ENCODE data around the gene CSN1S1. TPM values are rescaled to one million over a fixed set of nuclear protein-coding genes. Genes with fewer than 3 reads are reported as not detected.
"Not testable (repeated sequence)": the region's sequence is repeated elsewhere in the genome, so short reads cannot be mapped to it uniquely, and the experiment has no call there.

Gene CSN1S1, protein sequence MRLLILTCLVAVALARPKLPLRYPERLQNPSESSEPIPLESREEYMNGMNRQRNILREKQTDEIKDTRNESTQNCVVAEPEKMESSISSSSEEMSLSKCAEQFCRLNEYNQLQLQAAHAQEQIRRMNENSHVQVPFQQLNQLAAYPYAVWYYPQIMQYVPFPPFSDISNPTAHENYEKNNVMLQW
- total RNA-seq = not detected

DNA sequence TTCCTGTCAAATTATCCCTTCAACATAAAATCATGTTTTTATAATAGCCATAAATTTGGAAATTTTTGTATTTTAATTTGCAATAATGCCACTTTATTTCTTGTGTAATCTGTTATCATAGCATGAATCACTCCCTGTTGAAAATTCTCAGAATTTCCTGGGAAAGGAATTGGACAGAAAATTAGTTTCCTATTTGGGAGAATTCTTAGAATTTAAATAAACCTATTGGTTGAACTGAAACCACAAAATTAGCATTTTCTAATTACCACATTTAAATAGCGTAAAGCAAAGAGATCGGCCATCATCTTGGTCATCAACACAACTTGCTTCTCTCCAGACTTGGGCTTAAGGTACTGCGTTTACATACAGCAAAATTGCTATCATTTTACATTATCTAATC is at the start of gene CSN1S1:
TSS of gene CSN1S1 (plus strand) at position 301 of the 400 bp plus-strand sequence. CDS start 1,488 bp downstream, outside the sequence.
- no peak for DNase-seq

DNA sequence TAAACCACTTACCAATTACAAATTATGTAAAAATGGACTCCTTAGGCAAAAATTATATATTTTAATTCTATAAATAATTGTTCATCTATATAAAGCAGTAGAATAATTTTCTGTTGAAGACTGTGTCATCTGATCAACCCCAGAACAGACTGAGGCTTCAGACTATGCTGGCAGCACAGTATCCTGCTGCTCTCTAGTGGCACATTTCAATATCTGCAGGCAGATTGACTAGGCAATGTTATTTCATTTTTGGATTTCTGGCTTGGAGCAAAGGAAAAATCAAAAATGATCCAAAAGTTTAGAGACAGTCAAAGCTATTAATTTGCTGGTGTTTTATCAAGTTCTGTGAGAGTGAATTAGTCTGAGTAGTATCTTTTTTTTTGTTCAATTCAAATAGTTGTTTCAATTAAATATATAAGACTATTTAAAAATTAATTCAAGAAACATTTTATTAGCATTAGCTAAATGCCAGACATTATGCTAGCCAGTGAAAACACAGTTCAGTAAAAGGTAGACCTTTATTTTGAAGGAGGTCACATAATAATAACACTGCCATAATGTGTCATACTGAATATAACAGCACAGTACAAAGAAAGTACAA is 49.6 kb upstream of the CSN1S1 start:
- peak; percentile 86 for DNase-seq

DNA sequence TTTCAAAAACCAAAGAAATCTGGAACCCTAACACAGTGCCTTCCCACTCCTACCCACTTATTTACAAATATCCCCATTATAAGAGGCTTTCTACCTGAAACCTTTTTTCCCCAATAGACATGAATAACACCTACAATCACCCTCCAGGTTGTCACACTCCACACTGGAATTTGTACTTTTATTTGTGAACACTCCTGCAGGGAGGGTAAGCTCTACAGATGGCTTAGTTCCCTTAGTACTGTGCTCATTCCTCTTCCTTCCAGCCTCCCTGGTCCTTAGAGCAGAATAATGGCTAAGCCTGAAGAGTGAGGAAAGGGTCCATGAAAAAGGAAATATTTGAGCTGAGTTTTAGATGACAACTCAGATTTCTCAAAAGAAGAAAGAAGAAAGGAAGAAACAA is 48.7 kb upstream of the CSN1S1 start:
- DNase-seq = no peak

DNA sequence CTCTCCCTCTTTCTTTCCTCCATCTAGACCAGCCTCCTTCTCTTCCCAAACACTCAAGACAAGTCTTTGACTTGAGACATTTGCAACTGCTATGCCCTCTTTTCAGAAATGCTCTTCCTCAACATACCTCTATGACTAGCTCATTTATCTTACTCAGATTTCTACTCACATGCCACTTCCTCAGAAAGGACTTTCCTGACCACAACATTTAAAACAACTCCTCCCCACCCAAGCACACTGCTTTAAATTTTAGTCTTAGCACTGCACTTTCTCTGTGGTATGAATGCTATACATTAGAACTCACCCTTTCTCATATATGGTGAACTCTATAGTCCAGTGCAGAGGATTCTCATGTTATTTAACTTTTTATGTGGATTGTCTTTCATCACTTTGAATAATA is 42.5 kb upstream of the CSN1S1 start:
- no peak for DNase-seq

DNA sequence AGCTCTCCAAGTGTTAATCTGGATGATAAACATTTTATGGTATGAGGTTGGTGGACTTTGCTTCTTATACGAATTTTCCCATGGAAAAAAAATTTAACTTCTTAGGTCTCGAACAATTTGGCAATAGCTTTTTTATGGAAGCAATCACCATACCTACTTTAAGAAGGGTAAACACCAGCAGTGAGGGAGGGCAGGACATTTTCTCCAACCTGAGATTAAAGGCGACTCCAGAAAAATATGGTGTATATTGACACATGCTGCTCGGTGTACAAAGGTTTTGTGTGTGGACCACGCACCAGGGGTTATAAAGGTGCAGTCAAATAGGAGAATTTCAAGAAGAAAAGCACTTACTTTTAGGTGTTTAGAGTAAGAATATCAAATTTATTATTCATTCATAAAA is 36.7 kb upstream of the CSN1S1 start:
- no peak for DNase-seq

DNA sequence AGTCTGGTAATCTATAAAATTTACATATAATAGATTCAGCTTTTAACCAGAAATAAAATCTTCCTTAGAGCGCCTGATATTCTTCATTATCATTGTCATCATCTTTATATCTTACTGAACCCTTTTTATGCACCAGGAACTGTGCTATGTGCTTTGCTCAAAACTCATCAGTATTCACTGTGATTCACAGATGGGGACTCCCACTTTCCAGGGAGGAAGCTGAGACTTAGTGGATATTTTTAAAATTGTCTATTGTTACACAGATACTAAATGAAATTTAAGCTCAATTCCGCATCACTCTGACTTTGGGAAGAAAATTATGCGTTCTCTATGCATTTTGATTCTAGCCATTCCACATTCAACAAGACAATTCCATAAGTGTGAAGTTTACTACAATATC is 36.1 kb upstream of the CSN1S1 start:
- DNase-seq = no peak

DNA sequence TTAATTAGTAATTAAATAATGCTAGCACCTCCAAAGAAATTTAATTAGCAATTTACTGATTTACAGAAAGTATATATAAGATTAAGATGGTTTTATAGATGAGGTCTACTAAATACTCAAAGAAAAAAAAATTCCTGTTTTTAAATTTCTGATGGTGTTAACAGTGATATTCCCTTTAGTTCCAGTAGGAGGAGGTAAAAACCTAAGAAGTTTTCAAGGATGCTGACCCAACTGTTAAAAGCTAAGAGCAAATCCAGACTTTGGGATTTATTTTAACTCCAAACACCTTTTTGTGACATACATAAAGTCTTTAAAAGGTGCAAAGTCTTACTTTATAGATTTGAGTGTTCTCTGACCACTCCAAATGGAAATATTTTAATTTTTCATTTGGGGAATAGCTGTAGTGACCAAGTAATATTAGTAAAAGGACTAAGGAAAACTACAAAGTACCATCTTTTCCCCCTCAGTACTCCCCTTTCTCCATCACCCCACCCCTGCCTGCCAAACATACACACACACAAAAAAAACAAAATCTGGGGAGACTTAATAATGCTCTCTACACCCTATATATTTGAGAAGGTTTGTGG is 34.2 kb upstream of the CSN1S1 start:
- DNase-seq = no peak

DNA sequence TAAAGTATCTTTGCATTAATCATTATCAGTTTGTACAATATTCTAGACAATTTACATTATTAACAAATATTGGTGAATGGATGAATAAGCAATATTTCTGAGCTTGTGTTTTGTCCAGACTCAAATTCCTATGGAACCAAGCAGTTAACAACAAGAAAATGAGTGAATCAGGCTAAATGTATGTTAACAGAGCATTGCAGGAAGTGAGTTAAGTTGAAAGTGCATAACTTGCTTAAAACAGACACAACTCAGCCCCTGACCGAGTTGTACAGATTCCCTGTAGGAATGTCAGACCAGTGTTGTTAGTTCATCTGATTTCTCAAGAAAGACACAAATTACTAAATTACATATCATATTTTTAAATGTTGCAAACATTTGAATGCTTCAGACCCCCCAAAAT is 23.7 kb upstream of the CSN1S1 start:
- DNase-seq = no peak

DNA sequence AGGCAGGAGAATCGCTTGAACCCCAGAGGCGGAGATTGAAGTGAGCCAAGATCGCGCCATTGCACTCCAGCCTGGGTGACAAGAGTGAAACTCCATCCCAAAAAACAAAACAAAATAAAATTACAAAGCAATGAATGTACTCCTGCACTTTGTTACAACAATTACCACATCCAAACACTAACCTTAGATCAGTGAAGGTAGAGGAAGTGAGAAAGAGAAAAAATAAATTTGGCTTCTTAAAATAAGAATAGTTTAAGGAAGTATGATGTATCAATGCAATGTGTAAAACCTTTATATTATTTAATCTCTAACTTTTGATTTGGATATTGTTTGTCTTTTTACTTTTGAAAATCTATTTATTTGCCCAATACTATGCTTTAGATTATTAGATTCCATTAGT is 21.7 kb upstream of the CSN1S1 start:
- no peak for DNase-seq

DNA sequence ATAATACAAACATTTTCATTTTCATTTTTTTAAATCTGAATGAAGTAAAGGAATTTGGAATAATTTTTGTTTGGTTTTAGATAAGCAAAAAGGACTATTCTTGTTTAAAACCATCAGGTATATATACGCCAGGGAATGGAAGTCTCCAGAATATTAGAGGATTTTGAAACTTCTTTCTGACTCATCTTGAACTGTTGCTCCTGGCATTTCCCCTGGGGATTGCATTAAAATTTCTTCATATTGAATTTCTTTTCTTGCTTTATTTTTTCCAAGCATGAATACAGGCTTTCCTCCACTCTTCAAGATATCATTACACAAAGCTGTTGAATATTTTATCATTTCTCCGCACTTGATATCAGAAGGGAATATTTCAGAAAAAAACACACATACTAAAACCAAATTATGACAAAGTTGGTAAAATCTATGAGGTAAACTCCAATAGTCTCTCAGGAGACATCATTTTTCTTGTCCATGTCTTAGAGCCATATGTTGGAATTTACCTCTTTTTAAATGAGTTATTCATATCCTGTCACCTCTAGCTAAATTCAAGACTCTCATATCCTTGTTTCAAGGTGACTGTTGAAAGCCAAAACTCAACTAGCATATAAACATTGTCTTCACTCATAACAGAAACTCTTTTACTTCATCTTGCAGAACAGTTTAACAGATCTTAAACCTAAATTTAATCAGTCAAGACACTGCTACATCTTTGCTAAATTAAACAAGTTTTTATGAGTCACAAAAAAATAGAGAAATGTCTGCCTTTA is 20.7 kb upstream of the CSN1S1 start:
- DNase-seq = no peak

DNA sequence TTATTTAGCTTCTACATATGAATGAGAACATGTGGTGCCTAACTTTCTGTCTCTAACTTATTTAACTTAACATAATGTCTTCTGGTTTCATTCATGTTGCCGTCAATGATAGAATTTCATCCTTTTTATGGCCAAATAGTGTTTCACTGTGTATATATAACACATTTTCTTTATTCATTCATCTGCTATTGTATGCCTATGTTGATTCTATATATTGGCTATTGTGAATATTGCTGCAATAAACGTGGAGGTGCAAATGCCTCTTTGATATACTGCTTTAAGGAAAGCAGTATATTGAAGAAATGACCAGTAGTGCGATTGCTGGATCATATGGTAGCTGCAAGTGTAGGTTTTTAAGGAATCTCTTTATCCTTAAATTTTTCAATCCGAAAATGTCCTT is 10.0 kb upstream of the CSN1S1 start:
- DNase-seq = no peak

DNA sequence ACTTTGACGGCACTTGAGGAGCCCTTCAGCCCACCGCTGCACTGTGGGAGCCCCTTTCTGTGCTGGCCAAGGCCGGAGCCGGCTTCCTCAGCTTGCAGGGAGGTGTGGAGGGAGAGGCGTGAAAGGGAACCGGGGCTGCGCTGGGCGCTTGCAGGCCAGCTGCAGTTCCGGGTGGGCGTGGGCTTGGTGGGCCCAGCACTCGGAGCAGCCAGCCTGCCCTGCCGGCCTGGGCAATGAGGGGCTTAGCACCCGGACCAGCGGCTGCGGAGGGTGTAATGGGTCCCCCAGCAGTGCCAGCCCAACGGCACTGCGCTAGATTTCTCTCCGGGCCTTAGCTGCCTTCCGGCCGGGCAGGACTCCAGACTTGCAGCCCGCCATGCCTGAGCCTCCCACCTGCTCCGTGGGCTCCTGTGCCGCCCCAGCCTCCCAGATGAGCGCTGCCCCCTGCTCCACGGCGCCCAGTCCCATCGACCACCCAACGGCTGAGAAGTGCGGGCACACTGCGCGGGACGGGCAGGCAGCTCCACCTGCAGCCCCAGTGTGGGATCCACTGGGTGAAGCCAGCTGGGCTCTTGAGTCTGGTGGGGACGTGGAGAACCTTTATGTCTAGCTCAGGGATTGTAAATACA is 7.0 kb upstream of the CSN1S1 start:
- DNase-seq = not testable (repeated sequence)

DNA sequence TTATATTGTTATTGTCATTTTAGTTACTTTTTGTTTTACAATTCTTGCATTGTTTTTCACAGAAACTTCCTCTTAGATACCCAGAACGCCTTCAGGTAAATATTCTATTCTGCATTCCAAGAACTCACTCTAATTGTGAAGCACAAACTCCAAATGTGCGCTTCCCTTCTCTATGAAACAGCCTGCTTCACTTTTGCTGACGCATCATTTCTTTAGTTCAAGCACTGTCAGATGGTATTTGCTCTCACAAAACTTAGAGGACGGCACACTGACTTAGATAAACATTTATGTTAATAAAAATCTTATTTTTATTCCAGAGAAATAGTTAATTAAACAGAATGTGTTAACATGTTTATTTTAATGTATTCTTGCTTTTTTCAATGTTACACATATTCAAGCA is 3.3 kb downstream of the CSN1S1 start:
- DNase-seq = no peak

DNA sequence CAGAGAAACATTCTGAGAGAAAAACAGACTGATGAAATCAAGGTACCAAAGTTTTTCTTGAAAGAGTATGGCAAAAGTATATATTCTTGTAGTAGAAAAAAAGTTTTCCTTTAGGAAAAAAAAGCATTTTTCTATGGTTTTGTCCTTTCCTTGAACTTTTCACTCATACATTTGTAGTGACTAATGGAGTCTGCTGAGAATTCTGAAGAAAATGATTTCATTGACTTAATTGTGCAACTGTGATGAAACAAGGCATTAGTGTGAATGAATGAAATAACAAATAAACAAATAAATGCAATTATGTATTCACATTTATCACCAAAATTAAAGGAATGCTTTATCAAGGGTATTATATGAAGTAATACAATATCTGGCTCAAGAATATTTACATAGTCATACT is 5.7 kb downstream of the CSN1S1 start:
- DNase-seq = no peak

DNA sequence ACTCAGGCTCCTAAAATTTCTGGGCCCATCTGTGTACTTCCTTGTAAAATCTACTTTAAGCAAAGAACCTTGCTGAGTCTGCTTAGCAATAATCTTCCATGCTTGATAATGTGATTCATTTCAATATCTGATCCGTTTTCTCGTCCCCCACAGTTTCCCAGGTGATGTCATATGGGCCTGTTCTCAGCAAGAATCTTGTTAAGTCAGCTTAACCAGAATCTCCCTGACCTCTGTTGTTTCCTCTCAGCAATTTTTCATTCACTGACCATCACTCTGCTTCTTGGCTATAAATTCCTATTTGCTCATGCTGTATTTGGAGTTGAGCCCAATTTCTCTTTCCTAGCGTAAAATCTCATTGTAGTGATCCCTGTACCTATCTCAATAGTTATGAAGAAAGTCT is 20.7 kb downstream of the CSN1S1 start:
- no peak for DNase-seq

DNA sequence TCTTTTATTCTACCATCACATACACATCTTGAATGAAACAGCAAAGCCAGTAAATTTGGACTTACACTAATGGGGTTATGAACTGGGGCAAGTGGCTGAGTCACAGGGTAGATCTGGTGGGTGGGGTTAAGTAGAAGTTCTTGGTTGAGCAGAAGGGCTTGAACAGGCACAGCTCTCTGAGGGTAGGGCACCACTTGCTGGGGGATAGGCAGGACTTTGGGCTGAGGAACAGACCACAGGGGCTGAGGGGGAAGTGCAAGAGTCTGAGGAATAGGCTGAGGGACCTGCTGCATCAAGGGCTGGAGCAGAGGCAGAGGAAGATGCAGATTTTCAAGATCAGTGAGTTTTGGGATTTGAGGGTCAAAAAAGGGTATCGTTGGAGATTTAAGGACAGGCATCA is 26.3 kb downstream of the CSN1S1 start:
- DNase-seq = no peak

DNA sequence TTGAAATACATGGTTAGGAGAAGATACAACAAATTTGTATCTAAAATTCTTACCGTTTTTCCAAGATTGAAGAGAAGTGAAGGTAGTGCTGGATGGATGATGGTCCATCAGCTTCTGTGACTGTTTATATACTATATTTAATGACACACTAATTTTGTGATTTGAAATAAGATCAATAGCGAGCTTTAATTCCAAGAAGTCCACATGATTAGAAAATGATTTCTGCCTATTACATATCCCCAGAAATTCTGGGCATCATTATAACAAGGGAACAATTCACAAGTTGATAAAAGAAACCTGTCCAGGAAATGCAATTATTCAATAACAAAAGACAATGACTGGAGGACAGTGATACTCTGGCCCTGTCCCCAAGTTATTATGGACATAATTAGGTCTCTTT is 34.8 kb downstream of the CSN1S1 start, which contains the start of gene CSN2:
TSS of gene CSN2 (minus strand) at position 101 of the 400 bp plus-strand sequence. CDS start 4,733 bp downstream, outside the sequence.
- no peak for DNase-seq

DNA sequence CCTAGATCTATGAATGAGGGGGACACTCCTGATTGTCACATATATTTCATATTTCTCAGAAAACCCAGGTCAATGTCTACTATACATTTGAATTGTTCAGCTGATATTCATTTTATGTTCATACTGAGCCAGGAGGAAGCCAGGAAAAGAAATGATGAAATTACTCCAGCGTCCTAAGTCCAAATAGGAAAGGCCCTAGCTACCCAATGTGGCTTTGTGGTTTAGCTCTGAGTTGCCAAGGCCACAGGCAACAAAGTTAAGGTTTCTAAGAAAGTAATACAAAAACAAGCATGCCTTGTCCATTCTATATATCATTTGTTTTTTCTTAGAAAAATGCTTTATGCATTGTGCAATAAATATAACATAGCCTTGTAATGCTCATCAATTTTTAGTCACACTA is 39.2 kb downstream of the CSN1S1 start:
- no peak for DNase-seq

DNA sequence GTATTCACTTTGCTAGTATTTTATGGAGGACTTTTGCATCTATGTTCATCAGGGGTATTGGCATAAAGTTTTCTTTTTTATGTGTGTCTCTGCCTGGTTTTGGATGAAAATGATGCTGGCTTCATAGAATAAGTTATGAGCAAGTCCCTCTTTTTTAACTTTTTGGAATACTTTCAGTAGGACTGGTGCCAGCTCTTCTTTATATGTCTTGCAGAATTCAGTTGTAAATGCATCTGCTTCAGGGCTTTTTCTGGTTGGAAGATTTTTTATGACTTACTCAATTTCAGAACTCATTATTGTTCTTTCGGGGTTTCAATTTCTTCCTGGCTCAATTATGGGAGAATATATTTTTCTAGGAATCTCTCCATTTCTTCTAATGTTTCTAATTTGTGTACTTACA is 43.8 kb downstream of the CSN1S1 start:
- DNase-seq = peak; percentile 38

DNA sequence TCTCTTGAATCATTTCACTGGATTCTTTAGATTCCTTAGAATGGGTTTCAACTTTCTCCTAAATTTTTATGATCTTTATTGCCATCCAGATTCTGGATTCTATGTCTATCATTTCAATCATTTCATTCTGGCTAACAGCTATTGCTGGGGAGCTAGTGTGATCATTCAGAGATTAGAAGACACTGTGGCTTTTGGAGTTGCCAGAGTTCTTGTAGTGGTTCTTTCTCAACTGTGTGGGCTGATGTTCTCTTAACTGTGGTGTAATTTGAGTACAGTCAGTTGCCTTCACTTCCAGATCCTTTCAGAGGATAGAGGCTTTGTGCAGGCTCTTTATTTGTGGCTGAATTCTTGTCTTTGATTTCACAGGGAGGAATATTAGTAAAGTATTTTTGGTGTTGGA is 46.7 kb downstream of the CSN1S1 start:
- no peak for DNase-seq

DNA sequence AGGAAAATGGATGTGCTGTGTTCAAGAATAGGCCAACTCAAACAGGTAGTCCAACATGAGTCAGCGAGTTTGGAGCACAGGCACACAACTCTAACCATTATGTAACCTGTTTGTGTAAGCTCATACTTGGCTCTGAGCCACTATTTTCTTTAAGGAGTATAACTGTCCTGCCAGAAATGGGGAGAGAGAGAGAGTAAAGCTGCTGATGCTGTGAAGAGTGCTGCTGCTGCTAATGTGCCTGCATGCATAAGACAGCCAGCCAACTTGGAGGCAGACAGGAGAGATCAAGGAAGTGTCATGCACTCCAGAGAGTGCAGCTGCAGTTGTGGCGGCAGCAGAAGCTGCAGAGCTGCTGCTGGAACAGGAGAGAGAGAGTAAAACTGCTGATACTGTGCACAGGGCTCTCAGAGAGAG is 53.2 kb downstream of the CSN1S1 start:
- no peak for DNase-seq

DNA sequence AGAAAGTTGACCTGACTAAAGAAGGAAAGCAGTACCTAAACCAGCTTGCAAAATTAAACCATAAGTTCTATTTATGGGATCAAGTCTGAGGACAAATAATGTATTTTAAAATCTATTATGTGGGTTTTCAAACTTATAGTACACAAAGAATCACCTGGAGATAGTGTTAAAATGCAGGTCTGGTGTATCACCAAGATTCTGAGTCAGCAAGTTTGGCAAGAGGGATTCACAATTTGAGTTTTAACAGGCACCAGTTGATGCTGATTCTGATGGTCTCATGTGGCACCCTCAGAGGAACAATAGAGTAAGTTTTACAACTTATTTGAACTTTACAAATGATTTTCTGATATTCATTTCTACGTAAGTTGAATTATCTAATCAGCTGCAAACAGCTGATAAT is 55.8 kb downstream of the CSN1S1 start:
- no peak for DNase-seq

DNA sequence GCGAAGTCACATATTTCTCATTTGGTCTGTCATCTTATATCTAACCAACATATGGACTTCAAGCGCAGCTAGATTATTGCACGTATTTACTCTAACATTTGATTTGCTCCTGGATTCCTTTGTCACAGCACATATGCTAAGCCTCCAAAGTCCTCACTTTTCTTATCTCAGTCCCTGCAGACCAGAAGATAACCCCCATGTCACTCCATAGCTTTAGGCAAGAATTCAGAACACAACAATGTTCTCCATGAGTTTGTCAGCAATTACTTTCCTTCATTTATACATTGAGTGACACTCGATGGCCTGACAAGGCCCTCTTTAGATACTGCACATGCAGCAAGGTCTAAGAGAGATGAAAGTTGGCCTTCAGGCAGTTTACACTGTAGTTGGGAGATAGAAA is 60.1 kb downstream of the CSN1S1 start:
- DNase-seq = no peak

Measured in skin of body (tissue), 2 donors.